Panc1 (cell line): ENCODE results near the gene C1orf159.

Experiments
- CTCF ChIP-seq: fragments of 450-650 bp; IDR thresholded peaks from 2 replicates; pipeline ENCODE4 v1.5.1; 2017; ENCODE audit warnings: mild to moderate bottlenecking
- POLR2AphosphoS5 ChIP-seq: IDR thresholded peaks from 2 replicates; pipeline ENCODE4 v1.6.1; 2012; ENCODE audit warnings: mild to moderate bottlenecking, low read depth, low read length, moderate library complexity
- REST ChIP-seq, 2 experiments: IDR thresholded peaks; 2 replicates each; pipeline ENCODE4 v1.6.1; 2011 to 2012; ENCODE audit warnings: low read depth in 2 of 2, control low read depth in 1 of 2, low read length in 1 of 2, mild to moderate bottlenecking in 1 of 2, moderate library complexity in 1 of 2; ENCODE audit not compliant: insufficient read depth in 1 of 2
- SIN3A ChIP-seq: IDR thresholded peaks from 2 replicates; pipeline ENCODE4 v1.6.1; 2012; ENCODE audit warnings: low read depth, mild to moderate bottlenecking, low read length, moderate library complexity, borderline replicate concordance; ENCODE audit not compliant: insufficient read depth
- TCF7L2 ChIP-seq: IDR thresholded peaks from 2 replicates; pipeline ENCODE4 v1.6.1; 2011; ENCODE audit warnings: mild to moderate bottlenecking, low read depth, low read length, inconsistent platforms

- TF ChIP-seq CTCF (no peak), REST (IDR thresholded peaks at IDR 0.05; ENCODE audit: insufficient read depth in 1 of 2, low read depth in 2 of 2, low read length in 1 of 2) (no peak), POLR2AphosphoS5 (no peak), SIN3A (no peak), TCF7L2 (no peak)
Measured at GRCh38 chr1:1123581-1124507, 8.0 kb upstream of the C1orf159 start.
